Activated T-cell treated with anti-CD3 and anti-CD28 coated beads, Interleukin-2, amount 50 U/mL, for 1 hour (primary cell): ENCODE results near the gene UMODL1.

Source experiments
- DNase-seq: peaks from one replicate; pipeline ENCODE4 v3.0.0-alpha.2; 2020

Gene UMODL1

DNA sequence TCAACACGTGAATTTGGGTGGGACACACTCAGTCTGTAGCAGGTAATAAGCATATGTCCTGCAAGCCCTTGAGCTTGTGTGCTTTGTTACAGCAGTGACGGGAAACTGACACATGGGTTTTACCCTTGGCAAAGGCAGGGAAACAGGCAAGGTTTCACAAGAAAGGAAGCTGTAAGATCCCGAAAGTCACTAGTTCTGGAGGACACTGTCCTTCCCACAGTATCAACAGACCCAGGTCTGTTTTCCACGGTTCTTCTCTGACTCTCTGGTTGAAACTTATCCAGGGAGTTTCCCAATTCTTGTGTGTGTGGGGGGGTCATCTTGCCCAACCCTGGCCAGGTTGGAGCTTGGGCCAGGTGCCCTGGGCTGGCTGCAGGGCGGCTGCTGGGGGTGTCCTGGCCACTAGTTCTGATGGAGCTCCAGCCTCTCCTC lies 31.6 kb upstream of the UMODL1 start:
- no peak for DNase-seq

DNA sequence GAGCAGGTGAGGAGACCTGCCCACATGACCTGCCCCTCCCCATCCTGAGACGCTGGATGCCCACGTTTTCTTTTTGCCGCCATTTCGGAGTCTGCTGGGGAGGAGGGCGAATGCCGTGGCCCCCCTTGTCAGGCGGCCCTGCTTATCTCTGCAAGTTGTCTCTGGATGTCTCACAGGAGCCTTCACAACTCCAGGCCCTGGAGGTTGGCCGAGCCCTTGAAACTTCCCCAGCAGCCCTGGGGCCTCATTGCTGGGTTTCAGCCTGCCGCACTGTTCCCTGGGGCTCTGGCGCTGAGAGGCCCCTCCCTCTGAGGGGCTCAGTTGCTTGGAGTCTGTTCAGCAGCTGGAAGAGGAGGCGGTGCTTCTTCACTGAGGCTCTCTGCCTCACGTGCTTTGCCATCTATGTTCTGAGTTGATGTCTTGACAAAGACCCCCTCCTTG lies 31.2 kb upstream of the UMODL1 start:
- DNase-seq, result no peak

DNA sequence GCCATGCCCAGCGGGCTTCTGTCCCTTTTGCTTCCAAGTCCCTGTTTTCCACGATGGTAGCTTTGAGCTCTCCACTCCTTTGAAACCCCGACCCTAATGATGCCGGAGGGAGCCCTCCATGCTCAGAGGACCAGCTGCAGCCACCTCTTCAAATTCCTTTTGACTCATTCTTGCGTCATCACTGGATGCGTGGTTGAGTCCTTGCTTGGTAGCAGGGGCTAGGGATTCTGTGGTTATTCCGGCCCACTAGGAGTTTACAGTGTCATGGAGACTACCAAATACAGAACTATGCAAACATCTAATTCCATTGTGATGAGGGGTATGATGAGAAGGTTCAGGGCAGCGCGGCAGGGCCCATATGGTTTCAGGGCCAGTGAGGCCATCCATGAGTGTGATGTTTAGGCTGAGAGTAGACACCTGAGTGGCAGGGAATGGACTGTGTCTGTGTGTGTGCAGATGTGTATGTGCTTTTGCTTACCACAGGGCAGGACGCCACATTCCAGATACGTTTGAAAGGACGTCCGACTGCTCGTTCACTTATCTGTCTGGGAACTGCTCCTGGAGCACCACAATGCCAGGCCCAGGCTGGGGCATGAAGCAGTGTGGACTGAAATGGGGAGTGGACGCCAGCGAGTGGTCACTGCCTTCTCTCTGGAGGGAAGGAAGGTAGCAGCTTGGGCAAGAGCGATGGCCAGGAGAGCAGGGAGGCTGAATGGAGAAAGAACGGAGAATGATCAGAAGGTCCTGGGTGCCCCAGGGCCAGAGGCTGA lies 30.5 kb upstream of the UMODL1 start:
- no peak for DNase-seq

DNA sequence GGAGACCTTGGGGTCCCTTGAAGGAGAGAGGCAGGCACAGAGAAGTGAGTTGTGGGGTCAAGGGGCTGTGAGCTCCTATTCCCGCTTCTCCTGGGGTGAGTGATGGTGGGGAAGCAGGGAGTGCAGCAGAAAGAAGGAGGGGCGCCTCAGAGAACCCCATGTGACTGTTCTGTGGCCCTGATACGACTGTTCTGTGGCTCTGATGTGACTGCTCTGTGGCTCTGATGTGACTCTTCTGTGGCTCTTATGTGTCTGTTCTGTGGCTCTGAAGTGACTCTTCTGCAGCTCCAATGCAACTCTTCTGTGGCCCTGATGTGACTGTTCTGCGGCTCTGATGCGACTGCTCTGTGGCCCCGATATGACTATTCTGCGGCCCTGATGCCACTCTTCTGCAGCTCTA lies 29.9 kb upstream of the UMODL1 start:
- DNase-seq, result no peak

DNA sequence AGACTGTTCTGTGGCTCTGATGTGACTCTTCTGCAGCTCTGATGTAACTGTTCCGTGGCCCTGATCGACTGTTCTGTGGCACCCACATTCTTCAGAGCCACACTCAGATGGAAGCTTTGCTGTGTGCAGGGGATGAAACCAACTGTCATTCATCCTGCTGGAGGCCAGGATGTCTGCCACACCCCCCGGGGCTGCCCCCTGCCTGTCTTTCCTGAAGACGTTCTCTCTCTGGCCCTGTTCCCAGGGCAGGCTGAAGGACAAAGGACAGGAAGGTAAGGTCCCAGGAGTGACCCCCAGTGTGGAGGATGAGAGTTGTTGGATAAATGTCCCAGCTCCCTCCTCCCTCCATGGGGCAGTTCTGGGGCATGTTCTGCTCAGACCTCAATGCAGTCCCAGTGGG lies 29.4 kb upstream of the UMODL1 start:
- DNase-seq, result no peak

DNA sequence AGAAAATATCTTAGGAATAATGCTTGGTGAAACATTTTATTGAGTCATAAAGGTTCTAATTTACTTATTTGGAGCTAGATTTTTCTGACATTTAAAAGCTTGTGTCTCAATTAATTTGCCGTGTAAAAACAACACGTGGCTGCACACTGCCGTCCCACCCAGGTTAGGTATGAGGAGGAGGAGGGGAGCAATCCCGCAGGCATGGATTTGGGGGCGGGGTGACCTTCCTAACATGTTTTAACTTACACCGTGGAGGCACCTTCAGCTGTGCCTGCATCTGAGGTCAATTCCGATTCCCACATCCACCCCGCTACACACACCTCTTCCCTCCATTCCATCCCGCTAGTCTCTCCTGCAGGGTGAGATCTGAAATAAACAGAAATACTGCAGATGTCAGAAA lies 28.5 kb upstream of the UMODL1 start:
- DNase-seq, result no peak

DNA sequence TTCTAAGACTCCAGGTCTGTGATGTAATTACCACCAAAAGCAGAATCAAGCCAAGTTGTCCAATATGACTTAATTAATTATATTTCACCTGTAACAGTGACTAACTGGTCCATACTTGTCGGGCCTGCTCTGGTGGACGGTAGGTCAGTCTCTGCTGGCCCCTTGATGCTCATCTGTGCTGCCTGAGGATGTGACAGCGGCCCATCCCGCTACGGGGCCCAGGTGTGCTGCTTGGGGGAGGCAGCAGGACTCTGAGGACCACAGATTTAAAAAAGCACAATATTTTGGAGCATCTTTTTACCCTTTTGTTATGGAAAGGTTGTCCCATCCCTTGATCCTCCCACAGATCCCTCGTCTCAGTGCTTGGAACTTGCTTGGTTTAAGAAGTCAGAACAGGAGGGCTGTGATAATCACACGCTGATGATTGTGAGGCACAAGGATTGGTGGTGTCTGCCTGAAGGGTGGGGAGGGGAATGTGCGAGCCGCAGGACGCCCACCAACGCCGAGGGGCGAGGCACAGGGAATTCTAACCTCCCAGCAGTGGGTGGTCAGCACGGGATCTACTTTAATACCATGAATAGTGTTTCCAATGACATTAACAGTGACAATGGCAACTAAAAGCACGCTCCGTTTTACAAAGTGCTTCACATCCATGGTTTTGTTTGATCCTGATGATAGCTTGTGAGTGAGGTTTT lies 27.8 kb upstream of the UMODL1 start:
- DNase-seq, result no peak

DNA sequence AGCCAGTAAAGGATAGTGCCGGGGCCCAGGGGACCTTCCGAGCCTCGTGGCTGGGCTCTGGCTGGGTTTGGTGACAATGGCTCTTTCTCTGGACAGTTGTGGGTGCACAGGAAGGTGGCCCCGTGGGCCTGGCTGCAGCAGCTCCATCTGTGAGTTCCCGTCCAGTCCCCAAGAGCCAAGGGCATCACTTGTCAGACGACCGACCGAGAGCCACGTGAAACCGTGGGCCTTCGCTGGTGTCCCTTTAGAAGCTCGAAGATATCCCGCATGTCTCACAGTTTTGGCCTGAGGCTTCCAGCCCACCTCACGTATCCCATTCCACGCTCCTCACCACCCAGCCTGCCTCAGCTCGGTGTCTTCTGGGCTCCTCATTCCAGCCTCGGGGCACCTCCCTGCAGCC lies 27.2 kb upstream of the UMODL1 start:
- no peak for DNase-seq

DNA sequence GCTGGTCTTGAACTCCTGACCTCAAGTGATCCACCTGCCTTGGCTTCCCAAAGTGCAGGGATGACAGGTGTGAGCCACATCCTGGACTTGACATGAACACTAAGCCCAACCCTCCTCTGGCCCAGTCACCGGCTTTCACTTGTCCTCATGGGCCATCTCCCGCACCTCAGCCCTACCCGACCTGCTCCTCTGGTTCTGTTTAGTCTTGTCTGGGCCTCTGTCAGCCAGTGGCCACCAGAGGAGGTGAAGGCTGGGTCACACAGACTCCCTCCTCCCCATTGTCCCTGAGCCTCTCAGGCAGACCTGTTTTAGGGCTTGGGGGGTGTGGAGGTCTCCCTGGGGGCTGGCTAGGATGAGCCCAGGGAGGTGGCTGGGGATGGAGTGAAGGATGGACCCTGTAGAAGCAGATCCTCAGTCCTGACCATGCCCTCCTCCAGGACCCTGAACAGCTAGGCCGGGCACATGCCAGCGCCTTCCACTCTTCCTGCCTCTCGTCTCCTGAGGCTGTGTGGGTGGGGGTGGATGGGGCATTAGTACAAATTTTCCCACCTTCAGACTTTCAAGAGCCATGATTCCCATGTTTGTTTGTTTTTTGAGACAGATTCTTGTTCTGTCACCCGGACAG lies 26.1 kb upstream of the UMODL1 start:
- DNase-seq, result no peak

DNA sequence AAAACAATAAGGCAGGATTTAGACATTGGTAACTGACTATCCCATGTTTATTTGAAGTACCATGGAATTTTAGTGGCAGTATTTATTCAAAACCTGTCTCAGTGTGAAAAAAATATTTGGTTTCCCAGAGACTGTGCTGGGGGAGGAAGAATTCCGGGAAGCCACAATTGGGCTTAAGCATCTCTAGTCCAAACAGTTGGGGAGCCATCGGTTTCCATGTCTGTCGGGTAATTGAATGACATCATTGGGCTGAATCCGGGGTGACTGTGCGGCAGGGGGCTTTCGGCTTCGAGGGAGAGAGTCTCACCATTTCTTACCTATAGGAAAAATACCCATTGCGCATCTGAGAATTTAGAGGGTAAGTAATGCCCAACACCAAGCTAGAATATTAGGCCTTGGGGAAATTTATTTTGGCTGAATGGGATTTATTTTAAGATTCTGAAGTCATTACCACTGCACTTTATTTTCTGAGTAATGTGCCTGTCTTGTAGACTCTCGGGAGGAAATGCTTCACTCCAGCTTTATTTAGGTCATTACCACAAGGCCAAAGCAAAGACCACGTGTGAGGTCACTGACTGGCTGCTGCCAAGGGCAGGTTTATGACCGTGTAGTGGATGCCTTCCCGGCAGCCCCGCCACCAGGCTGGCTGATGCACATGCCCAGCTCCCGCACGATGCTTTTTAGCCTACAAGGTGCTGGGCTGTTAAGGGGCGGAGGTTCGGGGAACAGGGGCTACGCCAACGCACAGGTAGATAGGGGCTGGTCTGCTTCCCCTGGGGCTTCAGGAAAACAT lies 23.1 kb upstream of the UMODL1 start:
- no peak for DNase-seq

DNA sequence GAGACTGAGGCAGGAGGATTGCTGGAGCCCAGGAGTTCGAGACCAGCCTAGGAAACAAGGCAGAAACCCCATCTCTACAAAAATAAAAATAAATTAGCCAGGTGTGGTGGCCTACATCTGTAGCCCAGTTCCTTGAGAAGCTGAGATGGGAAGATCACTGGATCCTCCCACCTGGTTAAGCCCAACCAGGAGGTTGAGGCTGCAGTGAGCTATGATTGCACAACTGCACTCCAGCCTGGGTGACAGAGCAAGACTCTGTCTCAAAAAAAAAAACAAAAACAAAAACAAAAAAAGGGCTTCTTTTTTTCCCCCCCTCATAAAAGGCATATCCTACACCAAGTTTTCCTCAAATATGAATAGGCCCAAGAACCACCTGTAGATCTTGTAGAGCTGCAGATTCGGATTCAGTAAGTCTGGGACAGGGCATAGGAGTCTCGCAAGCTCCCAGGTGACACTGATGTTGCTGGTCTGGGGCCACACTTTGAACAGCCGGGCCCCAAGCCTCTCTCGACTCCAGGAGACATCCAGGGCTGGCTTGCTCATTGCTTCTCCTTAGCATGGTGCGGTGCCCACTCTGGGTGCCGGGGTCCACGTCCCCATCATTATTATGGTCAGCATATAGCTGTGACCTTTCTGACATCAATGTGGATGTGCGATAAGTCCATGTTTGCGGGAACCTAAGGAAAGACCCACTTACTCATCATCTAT lies 22.1 kb upstream of the UMODL1 start:
- no peak for DNase-seq

DNA sequence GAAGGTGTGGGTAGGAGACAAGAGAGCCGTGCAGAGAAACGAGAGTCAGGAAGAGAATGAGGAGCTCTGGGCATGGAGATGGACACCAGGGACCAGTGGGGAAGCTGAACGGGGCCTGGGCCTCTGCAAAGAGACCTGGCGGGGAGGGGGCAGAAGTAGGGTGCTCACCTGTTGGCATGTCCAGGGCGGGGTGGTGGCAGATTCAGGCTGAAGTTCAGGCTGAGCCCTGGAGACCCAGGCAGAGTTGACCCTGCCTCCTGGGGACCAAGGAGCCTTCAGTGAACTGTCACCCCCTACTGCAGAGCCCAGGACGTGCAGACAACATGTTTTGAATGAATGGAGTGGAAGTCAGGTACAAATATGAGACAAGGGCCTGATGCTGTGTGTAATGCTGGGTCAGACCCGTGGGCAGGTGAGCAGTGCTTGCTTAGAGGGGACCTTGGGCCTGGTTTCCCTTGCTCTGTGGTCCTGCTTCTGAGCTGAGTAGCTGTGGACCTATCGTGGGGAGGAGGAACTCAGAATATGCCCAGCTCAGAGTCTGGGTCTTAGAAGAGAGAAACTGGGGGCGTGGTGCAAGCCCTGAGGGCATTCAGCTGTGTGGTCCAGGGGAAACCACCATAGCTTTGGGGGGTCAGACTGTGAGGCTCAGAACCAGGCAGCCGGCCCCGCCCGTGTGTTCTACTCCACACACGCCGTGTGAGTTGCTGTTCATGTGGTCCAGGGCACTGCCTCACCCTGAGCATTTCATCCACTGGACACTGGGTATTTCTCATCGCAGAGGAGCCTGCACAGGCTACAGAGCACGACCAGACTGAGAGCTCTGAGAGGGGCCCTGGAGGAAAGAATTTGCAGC lies 21.3 kb upstream of the UMODL1 start:
- no peak for DNase-seq

DNA sequence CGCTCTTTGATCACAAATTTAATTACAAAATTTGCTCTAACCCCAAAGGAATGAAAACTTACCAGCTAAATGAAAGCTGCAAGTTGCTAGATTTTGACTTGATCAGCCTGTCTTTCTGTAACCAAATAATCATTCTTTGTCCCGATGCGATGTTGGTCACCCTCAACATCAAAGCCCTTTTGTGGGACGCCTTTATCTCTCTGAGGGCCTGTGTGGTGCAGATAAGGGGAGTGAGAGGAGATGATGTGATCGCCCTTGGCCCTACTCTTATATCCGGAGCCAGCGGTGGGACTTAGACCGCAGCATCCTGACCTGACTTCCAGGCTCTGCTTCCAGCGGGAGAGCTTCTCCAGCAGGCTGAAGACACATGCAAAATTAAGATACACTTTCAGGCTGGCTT lies 19.3 kb upstream of the UMODL1 start:
- DNase-seq, result no peak

DNA sequence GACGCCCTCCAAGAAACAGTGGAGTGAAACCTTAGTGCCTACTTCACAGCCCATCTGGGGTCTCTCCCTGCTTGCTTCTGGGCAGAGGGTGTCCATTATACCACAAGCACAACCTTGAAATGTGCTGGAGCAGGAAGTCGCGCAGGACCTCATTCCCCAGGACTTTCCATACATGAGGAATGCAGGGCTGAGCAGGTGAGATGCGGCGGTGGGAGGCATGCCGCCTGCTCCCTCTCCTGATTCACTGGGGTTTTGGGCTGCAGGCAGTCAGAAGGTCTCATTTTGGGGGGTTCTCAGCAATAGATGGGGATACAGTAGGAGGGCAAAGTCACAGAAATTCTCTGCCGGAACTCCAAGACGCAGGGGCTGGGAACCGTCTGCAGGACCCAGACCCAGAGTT lies 15.7 kb upstream of the UMODL1 start:
- DNase-seq, result no peak

DNA sequence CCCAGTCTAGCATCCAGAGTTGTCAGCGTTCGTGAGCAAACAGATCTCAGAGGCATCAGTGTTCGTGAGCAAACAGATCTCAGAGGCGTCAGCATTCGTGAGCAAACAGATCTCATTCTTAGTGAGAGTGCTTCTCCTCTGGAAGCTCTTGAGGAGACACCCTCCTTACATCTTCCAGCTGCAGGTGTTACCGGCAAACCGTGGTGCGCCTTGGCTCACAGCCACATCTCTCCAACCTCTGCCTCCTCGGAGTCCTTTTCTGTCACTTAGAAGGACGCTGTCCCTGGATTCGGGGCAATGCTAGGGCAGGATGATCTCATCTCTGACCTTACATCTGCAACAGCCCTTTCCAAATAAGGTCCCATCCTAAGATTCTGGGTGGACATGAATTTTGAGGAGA lies 14.6 kb upstream of the UMODL1 start:
- DNase-seq, result no peak

DNA sequence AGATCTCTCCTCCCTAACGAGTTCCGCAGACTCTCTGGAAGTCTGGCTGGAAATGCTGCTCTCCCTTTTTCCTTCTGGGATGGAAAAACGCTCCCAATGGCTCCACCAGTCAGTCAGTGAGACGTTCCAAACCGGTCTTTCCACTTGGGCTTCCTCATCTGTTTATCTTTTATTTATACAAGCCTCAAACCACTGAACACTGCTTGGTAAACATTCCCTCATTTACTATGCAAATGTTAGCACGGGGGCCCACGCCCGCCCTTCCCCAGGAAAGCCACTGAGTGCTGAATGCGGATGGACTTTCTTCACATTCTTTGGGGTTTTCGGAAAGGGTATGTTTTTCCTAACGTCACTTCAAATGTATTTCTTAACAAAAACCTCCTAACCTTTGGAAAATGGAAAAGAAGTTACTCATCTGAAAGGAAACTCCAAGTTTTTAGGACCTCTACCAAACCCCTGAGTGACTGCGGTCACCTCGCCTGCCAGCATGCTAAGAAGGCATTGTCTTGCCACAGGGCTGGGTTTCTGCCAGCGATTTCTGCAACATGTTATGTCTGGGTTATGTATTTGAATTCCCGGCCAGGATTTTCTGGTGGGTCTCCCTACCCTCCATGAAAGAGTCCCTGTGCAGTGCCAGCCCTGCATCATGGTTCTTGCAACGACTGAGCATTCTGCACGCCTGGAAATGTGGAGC lies 14.0 kb upstream of the UMODL1 start:
- no peak for DNase-seq

DNA sequence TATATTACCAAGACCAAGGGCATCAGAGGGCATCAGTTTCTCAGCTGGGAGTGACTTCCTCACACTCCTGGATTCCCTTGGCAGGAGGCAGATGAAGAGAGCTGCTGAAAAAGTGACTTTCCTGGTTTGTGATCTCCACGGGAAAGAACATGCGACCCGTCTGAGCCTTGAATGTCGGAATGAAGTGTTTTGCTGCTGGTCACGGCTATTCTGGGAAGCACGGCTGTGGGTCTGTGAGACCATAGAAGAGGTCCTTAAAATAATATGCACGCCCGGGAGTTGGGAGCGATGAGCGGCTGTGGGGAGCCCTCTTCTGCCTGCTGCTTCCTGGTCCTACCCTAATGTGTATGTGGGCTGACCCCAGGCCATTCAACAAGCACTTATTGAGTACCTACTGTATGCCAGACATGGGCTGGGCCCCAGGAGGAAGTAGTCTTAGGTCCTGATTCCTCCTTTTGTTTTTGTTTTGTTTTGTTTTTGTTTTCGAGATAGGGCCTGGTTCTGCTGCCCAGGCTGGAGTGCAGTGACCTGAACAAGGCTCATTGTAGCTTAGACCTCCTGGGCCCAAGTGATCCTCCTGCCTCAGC lies 13.2 kb upstream of the UMODL1 start:
- no peak for DNase-seq

DNA sequence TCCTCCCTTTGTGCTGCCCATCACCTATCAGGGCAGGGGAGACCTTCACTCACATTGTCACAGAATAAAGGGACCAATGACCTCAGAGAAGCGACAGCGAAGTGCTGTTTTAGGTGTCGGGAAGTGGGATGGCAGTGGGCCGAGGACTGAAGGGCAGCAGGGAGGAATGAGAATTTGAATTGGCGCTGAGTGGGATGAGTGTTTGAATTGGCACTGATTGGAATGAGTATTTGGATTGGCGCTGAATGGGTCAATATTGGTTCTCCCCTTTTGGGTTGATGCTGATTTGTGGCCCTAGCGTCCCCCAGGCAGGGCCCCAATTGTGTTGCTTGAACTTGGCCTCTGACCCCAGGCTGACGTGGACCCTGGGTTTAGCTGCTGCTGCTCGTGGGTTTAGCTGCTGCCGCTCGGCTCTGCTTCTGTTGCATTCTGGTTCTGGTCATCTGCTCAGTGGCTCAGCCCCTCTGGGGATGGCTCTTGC lies 12.4 kb upstream of the UMODL1 start:
- no peak for DNase-seq

DNA sequence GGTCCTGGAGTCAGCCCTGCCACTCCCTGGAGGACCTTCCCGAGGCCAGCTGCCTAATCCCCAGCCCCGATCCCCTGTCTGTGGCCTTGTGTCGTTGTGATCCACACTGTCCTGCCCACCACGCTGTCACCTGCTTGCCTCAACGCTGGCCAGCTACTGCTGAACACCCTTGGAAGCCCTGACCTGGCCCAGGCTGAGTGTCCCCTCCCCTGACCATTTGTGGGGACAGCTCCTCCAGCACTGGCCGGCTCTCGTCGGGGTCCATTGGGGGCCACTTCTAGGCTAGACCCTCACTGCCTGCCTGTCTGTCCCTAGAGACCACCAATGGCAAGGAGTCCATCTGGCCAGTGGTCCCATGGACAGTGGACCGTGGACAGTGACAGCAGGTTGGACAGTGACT lies 12.0 kb upstream of the UMODL1 start:
- no peak for DNase-seq

DNA sequence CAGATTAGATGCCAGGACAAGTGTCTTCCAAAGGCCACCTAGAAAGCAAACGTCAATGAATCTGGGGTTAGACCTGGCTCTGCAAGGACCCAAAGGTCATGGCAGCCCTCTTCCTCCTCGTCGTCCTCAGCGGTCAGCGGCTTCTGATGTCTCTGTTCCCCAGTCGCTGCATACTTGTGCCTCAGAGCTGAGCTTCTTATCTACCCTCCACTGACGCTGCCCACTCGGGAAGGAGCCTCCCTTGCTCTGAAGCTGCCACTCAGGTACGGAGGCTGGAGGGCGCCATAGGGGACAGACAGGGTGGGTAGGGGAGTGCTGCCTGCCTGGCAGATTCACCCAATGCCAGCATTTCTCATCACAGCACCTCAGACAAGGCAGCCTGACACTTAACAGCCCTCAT lies 11.4 kb upstream of the UMODL1 start:
- no peak for DNase-seq

DNA sequence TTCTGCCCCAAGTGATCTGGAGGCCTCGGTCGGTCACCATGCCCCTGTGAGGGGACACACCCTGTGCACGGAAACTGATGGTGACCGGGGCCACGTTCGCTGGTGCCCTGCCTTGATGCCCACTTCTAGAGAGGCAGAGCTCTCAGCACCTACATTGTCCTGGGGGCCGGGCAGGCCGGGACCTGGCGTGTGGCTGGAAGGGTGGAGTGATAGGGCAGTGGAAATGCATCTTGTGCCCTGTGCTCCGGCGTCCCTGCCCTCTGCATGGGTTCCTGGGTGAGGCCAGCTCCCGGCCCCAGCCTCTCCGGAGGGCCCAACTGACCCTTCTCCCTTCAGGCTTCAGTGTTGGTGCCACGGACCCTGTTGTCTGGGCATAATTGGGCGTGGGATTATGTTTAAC lies 11.0 kb upstream of the UMODL1 start:
- no peak for DNase-seq
